ENCODE results near the gene RBM47.

RBM47 gene

DNA sequence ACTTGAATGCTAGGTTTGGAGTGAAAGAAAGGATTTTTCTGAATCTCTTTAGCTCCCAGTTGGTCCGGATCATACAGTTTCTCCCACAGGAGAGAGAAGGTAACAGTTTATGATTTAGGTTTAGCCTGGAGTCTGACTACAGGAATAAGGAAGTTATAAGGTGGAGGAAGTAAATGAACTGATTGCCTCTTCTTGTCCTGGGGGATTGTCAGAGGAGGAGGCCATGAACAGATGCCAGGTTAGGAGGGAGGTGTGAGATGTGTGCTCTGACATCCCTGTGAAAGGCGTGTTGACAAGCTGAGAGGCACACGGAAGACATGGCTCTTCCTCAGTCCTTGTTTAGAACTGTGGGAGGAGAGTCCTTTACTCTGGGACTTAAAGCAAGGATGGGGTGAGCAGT, 230.1 kb downstream of the RBM47 start:
- H3K4me3 ChIP-seq (replicated peaks; ENCODE audit: insufficient read depth, low read length): no peak overlapping the region
- H3K27me3 ChIP-seq (ENCODE audit: insufficient read depth, poor library complexity, severe bottlenecking): no peaks in the 10 kb centered on the region
- no peak overlapping the region for H3K27ac ChIP-seq (replicated peaks)
- TF ChIP-seq POLR2AphosphoS5 (IDR thresholded peaks at IDR 0.05; ENCODE audit: low read depth) (no peak), SPI1 (IDR thresholded peaks at IDR 0.05; ENCODE audit: borderline replicate concordance, low read depth) (no peak), GABPA (IDR thresholded peaks at IDR 0.05; ENCODE audit: low read depth) (no peak)
- TF ChIP-seq, protein P1, sequence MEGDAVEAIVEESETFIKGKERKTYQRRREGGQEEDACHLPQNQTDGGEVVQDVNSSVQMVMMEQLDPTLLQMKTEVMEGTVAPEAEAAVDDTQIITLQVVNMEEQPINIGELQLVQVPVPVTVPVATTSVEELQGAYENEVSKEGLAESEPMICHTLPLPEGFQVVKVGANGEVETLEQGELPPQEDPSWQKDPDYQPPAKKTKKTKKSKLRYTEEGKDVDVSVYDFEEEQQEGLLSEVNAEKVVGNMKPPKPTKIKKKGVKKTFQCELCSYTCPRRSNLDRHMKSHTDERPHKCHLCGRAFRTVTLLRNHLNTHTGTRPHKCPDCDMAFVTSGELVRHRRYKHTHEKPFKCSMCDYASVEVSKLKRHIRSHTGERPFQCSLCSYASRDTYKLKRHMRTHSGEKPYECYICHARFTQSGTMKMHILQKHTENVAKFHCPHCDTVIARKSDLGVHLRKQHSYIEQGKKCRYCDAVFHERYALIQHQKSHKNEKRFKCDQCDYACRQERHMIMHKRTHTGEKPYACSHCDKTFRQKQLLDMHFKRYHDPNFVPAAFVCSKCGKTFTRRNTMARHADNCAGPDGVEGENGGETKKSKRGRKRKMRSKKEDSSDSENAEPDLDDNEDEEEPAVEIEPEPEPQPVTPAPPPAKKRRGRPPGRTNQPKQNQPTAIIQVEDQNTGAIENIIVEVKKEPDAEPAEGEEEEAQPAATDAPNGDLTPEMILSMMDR (IDR thresholded peaks at IDR 0.05; ENCODE audit: insufficient read depth, low read length): no peak
- TF ChIP-seq, protein P2, sequence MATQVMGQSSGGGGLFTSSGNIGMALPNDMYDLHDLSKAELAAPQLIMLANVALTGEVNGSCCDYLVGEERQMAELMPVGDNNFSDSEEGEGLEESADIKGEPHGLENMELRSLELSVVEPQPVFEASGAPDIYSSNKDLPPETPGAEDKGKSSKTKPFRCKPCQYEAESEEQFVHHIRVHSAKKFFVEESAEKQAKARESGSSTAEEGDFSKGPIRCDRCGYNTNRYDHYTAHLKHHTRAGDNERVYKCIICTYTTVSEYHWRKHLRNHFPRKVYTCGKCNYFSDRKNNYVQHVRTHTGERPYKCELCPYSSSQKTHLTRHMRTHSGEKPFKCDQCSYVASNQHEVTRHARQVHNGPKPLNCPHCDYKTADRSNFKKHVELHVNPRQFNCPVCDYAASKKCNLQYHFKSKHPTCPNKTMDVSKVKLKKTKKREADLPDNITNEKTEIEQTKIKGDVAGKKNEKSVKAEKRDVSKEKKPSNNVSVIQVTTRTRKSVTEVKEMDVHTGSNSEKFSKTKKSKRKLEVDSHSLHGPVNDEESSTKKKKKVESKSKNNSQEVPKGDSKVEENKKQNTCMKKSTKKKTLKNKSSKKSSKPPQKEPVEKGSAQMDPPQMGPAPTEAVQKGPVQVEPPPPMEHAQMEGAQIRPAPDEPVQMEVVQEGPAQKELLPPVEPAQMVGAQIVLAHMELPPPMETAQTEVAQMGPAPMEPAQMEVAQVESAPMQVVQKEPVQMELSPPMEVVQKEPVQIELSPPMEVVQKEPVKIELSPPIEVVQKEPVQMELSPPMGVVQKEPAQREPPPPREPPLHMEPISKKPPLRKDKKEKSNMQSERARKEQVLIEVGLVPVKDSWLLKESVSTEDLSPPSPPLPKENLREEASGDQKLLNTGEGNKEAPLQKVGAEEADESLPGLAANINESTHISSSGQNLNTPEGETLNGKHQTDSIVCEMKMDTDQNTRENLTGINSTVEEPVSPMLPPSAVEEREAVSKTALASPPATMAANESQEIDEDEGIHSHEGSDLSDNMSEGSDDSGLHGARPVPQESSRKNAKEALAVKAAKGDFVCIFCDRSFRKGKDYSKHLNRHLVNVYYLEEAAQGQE (IDR thresholded peaks at IDR 0.05; ENCODE audit: insufficient replicate concordance, low read depth): no peak
- DNase-seq (ENCODE audit: low read depth in 1 of 2, low spot score in 1 of 2): no peak

DNA sequence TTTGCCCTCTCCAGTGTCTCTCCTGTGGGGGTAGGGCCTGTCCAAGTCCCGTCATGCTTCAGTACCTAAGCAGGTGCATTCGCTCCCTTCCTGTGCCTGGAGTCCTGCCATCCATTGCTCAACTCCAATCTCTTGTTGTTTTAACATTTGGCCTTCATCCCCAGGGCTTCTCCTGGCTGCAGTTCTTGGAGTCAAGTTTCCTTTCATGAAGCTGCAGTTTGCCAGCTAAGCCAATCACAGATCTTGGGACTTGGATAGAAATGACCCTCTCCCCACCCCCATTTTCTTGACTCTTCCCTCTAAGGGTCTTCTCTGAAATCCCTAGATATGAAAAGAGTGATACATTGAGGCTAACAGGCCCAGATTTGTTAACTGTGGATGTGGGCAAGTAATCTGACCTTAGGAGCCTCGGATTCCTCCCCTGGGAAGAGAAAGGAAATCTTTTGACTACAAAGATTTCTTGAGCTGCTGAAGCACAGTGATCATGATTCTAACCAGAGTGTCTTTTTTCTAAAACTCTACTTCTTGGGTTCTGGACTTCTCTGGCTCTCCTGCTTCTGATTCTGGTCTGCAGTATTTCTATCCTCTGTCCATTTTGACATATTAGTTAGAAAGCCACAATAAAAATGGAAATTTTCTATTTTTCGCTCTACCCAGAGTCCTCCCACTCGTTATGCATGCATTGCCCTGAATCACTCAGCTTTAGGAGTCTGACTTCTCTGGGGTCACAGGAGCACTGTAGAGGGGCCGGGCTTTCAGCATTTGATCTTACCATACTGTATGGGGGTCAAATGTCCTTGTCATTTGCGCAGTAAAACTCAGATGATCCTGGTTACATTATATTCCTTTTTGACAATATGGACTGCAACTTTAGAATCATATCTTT, 233.5 kb downstream of the RBM47 start:
- H3K27me3 ChIP-seq (ENCODE audit: insufficient read depth, poor library complexity, severe bottlenecking): no peaks in the 10 kb centered on the region
- no peak overlapping the region for H3K4me3 ChIP-seq (replicated peaks; ENCODE audit: insufficient read depth, low read length)
- H3K27ac ChIP-seq (replicated peaks): no peak overlapping the region
- DNase-seq (ENCODE audit: low read depth in 1 of 2, low spot score in 1 of 2): no peak
- no peak for TF ChIP-seq GABPA (IDR thresholded peaks at IDR 0.05; ENCODE audit: low read depth)
- TF ChIP-seq, protein P2 (IDR thresholded peaks at IDR 0.05; ENCODE audit: insufficient replicate concordance, low read depth): no peak
- TF ChIP-seq, protein P1 (IDR thresholded peaks at IDR 0.05; ENCODE audit: insufficient read depth, low read length): no peak
- TF ChIP-seq SPI1 (IDR thresholded peaks at IDR 0.05; ENCODE audit: borderline replicate concordance, low read depth): no peak
- TF ChIP-seq POLR2AphosphoS5 (IDR thresholded peaks at IDR 0.05; ENCODE audit: low read depth): no peak

DNA sequence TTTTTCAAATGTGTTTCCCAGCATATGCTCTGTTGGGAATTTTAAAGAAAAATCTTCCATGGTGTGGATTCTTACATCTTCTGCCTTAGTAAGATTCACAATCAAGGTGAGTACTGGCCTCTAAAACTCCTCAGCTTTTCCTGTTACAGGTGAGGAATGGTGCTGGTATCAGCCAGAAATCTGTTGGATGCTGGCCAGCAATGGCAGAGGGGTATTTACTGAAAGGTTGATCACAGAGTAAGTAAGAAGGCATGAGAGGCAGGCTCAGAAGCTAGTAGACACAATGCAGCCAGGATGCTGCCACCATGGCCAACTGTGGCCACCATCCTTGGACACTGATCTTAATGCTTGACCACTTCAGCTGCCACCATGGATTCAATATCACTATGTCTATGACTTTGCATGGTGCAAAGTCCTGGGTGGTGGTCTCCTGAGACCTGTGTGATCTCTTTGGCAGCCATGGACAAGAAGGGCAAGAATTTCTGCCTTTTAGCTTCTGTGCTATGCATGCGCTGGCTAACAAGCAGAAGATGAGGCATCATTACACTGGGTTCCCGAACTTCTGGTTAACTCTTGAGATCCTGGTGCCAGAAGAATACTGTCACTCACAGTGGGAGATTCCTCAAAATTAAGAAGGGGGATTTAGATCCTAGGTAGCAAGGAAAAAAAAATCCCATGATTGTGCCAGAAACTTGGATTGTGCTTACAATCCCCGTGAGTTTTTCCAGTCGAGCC, 234.3 kb downstream of the RBM47 start:
- no peak for TF ChIP-seq SPI1 (IDR thresholded peaks at IDR 0.05; ENCODE audit: borderline replicate concordance, low read depth)
- TF ChIP-seq, protein P2 (IDR thresholded peaks at IDR 0.05; ENCODE audit: insufficient replicate concordance, low read depth): no peak
- no peak for TF ChIP-seq POLR2AphosphoS5 (IDR thresholded peaks at IDR 0.05; ENCODE audit: low read depth)
- TF ChIP-seq GABPA (IDR thresholded peaks at IDR 0.05; ENCODE audit: low read depth): no peak
- TF ChIP-seq, protein P1 (IDR thresholded peaks at IDR 0.05; ENCODE audit: insufficient read depth, low read length): no peak
- no peak overlapping the region for H3K27ac ChIP-seq (replicated peaks)
- H3K27me3 ChIP-seq (ENCODE audit: insufficient read depth, poor library complexity, severe bottlenecking): no peaks in the 10 kb centered on the region
- H3K4me3 ChIP-seq (replicated peaks; ENCODE audit: insufficient read depth, low read length): no peak overlapping the region
- DNase-seq (ENCODE audit: low read depth in 1 of 2, low spot score in 1 of 2): no peak
